OCI-M1 (cell line): Measurements from ENCODE around the gene KLHL2.
A peak's percentile ranks its signal among the peaks of the same experiment; 100 is the strongest.

Source experiments
- DNase-seq: peaks from one replicate; lab custom pipeline; 2025; lab: John Stamatoyannopoulos, UW

Gene KLHL2

DNA sequence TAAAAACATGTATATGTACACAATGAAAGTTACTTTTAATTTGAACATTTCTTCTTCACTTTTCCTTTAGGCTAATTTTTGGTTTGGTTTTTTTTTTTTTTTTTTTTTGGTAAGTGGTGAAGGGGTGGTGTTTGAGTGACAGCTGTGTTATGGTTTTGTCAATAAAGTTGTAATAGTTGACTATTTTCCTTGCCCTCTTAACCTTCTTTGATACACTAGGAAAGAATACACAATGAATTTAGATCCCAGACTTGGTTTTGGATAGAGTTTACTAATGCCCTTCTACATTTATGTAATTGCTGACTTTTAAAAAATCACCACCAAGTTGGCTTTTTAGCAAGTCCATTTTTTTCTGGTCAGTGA, 82.0 kb downstream of the KLHL2 start:
- no peak for DNase-seq

GRCh38 chr4:165293061-165293460, 85.7 kb downstream of the KLHL2 start:
- no peak for DNase-seq

DNA sequence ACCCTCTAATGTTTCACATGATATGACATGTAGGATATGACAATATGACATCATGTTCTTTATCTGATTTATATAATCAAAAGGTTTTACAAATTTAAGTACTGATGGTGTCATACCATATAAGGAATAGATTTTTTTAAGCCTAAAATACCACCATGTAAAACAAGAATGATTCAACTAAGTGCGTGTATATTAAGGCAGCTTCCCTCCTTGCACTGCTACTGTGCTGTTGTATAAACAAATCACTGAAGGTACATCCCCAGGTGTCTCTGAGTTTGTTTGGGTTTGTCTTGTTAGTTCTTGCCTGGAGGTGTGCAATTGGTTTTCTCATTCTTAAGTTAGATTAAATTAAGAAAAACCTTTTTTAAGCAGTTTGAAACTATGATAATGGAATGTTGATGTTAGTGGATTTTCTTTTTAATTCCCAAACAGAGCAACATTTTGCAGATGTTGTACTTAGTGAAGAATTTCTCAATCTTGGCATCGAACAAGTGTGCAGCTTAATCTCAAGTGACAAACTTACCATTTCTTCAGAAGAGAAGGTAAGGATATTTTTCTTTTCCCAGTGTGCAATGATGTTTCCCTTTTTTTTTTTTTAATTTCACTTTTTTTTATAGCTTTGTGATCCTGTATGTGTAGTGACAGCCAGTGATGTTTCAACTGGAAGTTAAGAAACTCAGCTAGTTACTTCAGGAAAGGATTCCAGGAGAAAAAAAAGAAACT, 86.7 kb downstream of the KLHL2 start:
- no peak for DNase-seq

GRCh38 chr4:165294907-165295306, 87.5 kb downstream of the KLHL2 start:
- no peak for DNase-seq

DNA sequence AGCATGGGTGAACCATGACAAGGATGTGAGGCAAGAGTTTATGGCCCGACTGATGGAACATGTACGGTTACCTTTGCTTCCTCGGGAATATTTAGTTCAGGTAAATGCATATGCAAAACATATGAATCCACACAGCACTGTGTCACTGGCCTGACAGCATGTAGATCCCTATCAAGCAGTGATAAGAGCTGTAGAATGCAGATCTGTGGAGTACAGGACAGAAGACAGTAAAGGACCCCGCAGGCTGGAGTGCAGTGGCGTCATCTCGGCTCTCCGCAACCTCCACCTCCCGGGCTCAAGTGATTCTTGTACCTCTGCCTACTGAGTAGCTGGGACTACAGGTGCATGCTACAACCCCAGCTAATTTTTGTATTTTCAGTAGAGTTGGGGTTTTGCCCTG, 90.3 kb downstream of the KLHL2 start:
- DNase-seq = no peak

GRCh38 chr4:165299399-165300060, 92.2 kb downstream of the KLHL2 start:
- peak; percentile 45 for DNase-seq

- peak; percentile 84 for DNase-seq
These were observed 94.5 kb downstream of the KLHL2 start for GRCh38 chr4:165301833-165302232.

DNA sequence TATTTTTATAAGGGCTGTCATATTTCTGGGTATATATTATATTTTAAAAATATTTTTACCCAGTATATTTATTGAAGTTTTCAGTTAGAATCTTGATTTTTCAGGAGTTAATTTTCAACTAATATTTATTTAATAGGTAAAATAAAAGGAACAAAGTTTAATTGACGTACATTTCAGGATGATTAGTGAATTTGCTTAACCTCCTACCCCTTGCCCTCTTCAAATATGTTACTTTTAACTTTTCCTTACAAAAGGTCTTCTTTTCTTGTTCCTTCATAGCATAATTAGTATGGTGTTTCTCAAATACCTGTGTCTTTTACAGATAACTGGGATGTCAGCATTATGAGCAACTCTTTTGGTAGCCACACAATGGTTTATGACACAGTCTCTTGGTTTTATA, 95.3 kb downstream of the KLHL2 start:
- DNase-seq = no peak

DNA sequence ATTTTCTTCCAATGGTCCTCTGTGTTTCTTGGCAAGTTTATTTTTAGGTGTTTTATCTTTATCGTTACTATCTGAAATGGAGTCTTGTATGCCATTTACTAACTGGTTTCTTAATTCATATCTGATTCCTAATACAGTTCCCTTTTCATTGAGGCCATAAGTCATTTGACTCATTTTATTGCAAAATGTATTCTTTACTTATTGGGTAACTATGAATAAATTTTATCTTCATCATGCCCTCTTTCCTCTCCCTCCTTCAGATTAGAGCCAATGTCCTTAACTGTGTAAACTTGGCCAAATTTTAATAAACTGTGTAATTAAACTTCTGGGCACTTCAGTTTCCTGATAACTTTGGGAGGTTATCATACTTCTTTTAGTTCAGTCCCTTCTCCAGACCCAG, 100.8 kb downstream of the KLHL2 start:
- DNase-seq = peak; percentile 12

GRCh38 chr4:165308606-165309005, 101.2 kb downstream of the KLHL2 start:
- no peak for DNase-seq

- peak; percentile 32 for DNase-seq
These were observed 102.1 kb downstream of the KLHL2 start for GRCh38 chr4:165309456-165309855.

GRCh38 chr4:165312506-165312905, 105.1 kb downstream of the KLHL2 start:
- DNase-seq = no peak

DNA sequence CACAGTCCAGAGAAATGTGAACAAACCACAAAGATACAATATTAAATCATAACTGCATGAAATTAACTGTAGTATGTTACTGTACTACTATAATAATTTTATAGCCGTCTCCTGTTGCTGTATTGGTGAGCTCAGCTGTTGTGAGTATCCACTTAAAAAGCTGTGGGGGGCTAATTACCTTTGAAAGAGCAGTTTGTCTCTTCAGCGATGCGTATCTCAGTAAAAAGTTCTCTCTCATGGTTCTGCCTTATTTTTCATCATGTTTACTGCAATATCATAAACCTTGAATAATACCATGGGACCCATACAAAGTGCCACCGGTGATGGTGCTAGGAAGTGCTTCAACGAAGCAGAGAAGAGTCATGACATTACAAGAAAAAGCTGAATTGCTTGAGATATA, 111.7 kb downstream of the KLHL2 start:
- DNase-seq = no peak

- no peak for DNase-seq
These were observed 112.1 kb downstream of the KLHL2 start for GRCh38 chr4:165319509-165319908.

- no peak for DNase-seq
These were observed 117.0 kb downstream of the KLHL2 start for GRCh38 chr4:165324236-165324917.

GRCh38 chr4:165324918-165325304, 117.5 kb downstream of the KLHL2 start:
- DNase-seq = no peak

GRCh38 chr4:165325732-165326512, 118.6 kb downstream of the KLHL2 start:
- DNase-seq = peak; percentile 74

DNA sequence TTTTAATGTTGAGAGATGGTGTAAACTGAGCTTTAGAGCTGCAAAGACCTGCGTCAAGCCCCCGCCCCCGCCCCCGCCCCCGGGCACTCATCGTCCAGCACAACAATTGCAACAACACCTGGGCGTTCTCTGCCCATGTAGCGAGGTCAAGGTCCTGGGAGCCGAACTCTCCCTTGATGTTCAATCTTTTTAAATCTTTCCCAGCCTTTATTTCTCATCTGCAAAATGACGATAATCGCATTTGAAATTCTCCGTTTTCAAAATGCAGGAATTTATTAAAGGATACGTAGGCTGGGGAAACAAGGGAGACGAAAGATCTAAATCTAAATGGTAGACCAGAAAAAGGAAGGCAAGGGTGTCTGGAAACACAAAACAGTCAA, 119.5 kb downstream of the KLHL2 start:
- DNase-seq = peak; percentile 81

GRCh38 chr4:165327211-165328100, 120.1 kb downstream of the KLHL2 start, which contains the start of gene MSMO1:
TSS of gene MSMO1 (plus strand) at chr4:165327669. CDS start at chr4:165333371, 5,702 bp downstream.
- peak; percentile 99 for DNase-seq

DNA sequence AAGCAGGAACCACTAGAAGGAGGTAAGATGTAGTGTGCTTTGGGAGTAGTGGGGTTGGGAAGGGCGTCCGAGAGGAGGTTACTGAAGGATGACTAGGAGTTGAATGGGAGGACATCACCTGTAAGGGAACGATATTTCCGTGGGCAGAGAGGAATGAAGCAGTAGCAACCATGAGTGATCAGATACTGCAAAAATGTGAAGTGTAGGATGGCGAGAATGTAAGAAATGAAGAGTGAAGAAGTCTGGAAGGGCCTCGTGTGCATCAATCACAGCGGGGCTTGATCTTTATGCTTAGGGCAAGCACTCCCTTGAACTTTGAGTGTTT, 120.7 kb downstream of the KLHL2 start:
- no peak for DNase-seq

DNA sequence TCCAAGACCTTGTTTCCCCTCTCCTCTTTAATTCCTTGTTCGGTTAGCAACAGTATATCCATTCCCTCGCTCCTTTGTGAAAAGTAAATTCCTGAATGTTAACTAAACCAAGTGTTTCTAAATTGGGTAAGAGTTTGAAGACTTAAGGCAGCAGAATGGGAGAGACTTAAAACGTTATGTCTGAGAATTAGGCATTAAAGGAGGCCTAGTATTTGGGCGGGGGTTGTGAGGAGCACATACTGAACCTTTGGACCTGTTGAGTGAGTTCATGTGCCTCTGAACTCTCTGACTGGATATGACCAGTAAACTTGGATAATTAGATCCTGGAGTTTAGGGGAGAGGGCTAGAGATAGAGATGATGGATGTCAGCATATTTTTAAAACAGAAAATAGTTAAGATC, 121.3 kb downstream of the KLHL2 start:
- peak; percentile 48 for DNase-seq

DNA sequence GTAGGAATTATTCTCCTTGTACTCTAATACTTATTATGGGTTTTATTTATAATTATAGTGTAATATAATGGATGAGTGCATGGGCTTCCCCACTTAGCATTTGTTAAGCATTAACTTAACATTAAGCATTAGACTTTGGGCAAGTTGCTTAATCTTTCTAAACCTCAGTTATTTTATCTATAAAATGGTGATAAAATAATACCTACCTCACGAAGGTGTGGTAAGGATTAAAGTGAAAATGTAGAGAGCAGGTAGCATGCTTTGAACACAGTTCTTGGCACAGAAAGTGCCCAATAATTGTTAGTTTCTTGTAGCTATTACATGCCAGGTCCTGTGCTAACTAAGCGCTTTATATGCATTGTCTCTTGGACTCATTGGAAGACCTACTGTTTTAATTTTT, 122.7 kb downstream of the KLHL2 start:
- DNase-seq = no peak
